GM19328 (cell line): Measurements from ENCODE around the gene RBMS3.

Experiments used
- ATAC-seq: cut with Tn5 transposase; IDR thresholded peaks from one replicate; pipeline ENCODE4 v1.9.1; 2021; ENCODE audit warnings: mild to moderate bottlenecking, moderate library complexity; ENCODE audit not compliant: unreplicated experiment

RBMS3 gene

DNA sequence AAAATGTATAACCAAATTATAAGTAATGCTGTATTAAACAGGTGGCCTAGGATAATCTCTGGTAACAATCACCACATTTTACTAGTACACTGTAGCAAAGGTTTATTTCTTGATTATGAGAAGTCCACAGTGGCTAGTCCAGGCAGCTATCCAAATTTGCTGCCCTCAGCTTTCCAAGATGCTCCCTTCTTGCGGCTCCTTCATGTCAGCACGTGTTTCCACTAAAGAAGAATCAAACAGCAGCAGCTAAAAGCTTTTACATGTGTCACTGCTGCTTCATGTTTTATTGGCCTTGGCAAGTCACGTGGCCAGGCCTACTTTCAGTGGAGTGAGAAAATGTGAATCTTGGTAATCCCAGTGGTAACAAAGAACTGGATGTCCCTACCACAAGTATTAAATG lies 5.6 kb upstream of the RBMS3 start:
- ATAC-seq = no peak

DNA sequence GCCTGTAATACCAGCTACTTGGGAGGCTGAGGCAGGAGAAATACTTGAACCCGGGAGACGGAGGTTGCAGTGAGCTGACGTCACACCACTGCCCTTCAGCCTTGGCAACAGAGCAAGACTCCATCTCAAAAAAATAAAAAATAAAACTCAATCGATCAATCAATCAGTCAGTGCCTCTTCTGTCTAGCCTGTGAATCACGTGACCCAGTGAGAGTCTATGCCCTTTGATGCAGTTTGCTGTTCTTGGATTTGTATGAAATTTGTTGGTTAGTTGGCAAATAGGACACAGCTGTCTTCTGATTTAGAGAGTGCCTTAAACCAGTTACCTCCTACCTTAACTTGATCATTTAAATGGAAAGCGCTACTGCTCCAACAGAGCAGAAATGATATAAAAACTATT lies 3.6 kb upstream of the RBMS3 start:
- ATAC-seq = no peak

DNA sequence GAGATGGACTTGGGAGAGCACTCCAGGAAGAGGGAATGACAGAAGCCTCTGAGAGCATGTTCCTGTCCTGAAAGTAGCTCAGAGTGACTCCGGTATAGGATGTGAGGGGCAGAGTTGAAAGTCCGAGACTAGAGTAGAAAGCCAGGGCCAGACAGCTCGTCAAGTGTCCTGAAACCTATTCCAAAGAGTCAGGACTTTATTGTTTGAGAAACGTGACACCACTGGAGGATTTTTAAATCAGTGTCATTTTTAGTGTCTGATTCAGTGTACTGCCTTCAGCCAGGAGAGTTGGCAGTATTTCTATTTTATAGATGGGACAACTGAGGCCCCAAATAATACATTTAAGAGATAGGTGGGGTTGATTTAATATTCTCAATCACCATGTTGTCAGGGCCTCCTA lies 1.6 kb upstream of the RBMS3 start:
- ATAC-seq = no peak

DNA sequence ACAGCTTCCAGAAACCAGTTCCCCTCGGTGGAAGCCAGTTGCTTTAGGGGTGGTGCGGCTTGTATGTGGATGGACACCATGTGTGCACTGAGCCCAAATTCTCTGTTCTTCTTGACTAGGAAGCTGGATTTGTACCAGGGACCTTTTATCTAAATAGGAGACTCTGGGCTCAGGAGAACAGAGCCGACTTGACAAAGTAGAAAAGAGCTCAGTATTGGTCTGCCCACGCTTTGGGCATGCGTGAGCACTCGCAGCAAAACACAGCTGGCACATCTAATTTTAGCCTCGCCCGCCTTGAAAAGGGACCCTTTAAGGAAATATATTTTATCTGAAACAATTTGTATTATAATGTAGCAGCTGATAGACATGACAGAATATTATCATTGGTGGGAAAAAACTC lies 1.1 kb upstream of the RBMS3 start:
- ATAC-seq = no peak

- ATAC-seq = no peak
Observed at GRCh38 chr3:29281094-29281343, 148 bp downstream of the RBMS3 start.

DNA sequence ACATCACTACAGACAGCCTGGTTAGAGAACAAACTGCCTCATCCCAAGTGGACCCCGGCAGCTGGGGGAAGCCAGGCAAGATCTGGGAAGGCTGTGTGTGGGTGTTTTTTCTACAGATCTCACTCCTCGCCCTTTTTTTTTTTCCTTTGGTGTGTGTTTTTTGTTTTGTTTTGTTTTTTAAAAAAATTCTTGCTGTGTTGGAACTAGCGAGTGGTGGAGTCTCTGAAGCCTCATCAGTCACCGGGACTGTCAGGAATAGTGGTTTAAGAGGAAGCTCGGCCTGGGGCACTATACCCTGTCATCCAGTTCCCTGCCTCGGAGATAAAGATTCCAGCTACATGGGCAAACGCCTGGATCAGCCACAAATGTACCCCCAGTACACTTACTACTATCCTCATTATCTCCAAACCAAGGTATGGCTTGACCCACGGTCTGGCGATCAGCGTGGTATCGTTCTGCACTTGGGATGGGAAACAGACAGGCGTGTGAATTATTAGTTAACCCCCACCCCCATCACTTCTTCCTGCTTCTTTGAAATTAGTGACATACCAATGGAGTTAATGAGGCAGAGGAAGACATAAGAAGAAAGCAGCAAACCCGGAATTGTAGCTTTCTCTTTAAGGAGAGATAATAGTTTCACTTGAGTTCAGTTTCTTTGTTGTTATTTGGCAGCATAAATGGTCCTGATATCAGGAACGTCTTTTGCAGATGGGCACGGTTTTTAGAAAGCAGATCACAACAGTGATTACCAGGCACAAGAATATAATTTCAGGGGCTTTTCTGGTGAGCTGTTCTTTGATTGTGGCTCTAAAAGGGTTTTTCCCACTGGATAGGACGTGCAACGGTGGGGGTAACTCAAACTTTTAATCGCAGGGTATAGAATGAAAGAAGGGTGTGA lies 722 bp downstream of the RBMS3 start:
- peak; percentile 44 for ATAC-seq

GRCh38 chr3:29282427-29283230 lies 1.8 kb downstream of the RBMS3 start:
- no peak for ATAC-seq

- no peak for ATAC-seq
Observed at GRCh38 chr3:29283231-29284119, 2.6 kb downstream of the RBMS3 start.

GRCh38 chr3:29284497-29284896 lies 3.6 kb downstream of the RBMS3 start:
- no peak for ATAC-seq

DNA sequence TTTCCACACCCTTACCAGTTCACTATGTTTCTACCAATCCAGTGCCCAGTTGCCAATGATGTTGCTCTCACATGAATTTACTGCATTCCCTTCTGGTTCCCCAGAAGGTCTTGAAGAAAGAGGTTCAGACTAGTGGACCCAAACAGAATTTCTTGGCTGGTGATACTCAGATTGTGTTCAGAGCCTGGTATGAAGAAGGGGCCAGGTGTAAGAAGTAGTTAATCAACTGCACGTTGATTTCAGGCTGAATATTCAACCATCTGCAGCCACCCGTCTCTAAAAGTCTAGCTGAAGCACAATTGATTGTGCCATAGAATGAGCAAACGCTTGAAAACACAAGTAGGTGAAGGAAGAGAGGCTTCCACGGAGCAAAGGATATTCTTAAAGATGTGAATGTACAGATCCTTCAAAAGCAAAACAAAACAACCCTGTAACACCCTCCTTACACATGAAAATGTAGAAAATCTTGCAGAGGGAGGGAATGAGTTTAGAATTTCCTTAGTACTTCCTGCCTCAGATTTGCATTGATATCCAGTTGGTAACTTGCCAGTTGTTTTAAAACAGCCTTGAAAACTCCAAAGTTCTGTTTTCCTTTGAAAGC lies 4.7 kb downstream of the RBMS3 start:
- no peak for ATAC-seq

- no peak for ATAC-seq
Observed at GRCh38 chr3:29286478-29287240, 5.8 kb downstream of the RBMS3 start.

DNA sequence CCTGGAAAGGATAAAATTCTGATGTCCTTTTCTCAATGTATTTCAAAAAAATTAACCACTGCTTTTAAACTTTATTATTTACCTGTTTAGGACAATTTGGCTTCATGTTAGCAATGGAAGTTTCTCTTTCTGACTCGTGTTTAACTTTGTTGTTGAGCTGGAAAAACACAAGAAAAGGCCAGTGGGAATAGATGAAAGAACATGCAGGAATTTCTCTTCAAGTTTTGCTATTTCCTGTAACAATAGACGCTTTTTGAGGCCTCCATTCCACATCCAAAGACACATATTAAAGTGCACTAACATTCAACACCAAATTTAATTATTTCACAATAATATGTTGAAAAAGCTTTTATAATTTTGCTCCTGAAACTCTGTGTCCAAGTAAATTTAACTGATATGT lies 9.7 kb downstream of the RBMS3 start:
- no peak for ATAC-seq

DNA sequence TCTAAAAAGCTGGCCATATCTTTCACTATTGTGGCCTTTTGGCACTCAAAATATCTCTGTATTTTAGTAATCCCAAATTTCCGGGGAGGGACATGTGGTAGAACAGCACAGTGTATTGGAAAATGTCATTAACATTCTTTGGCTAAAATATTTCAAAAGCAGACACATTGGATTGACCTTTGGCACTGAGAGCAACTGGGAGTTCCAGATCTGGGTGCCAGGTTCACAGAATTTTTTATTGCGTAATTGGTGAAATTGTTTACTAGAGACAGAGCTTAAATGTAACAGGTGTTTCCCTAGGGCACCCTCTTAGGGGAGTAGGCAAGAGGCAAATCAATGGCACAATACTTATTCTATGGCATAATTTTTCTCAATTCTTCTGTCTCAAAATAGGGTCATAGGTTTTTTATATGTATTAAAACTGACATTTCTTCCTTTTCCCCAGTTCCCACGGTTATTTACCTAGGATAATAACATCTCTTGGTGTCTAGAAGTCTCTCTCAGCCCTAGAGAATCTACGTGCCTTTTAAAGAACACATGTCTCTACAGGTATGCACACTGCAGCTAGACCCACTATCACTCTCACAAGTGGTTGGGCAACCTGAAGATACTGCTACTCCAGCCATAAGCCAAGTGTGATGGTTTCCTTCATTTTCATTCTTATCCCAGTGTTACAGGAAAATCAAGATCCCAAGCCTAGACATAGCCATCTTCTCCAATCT lies 10.6 kb downstream of the RBMS3 start:
- no peak for ATAC-seq

GRCh38 chr3:29291982-29292363 lies 11.1 kb downstream of the RBMS3 start:
- no peak for ATAC-seq

GRCh38 chr3:29293421-29293820 lies 12.6 kb downstream of the RBMS3 start:
- no peak for ATAC-seq

- no peak for ATAC-seq
Observed at GRCh38 chr3:29297998-29298397, 17.1 kb downstream of the RBMS3 start.

DNA sequence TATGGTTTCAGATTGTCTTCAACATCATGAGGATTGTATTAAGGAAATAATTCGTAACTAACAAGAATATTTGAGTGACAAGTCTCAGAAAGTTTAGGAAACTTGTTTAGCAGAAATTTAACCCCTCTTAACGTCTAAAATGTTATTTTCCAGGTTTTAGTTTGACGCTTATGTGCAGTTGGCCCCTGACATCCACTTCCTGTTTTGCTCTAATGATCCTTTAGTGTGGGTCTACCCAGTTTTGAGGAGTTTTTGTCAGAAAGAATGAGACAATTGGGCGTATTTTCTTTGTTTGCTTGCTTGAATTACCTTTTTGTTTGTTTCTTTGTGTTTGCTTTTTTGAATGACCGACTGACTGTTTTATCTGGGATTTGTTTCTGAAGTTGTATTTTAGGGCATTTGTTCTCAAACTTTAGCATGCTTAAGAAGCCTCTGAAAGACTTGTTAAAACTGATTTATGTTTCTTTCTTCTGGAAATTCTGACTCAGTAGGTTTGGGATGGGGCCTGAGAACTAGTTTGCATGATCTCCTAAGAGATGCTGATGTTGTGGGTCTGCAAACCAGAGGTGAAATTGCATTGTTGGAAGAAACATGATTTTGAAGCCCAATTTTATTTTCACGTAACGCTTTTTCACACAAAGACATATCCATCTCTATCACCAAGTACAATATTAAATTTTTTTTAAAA lies 20.6 kb downstream of the RBMS3 start:
- ATAC-seq = no peak

DNA sequence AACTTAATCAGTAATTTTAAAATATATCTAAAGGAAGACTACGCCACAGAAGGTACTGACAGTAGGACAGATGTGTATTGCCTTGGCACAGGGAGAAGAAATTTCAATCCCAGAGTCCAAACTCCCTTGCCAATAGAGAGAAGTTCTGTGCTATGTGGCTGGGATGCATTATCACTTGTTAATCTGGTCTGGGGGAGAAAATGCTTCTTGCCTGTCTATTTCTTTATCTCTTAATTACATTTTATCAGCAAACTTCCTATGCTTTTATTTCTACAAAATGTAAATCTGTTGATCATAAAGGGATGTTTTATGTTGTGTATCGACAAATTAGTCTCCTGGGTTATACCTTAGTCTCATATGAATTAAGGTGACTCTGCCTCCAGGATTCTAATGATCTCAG lies 21.7 kb downstream of the RBMS3 start:
- ATAC-seq = no peak

GRCh38 chr3:29307295-29307694 lies 26.4 kb downstream of the RBMS3 start:
- no peak for ATAC-seq
